T-helper 22 cell (primary cell): Measurements from ENCODE around the gene LIMCH1.
"Not testable (repeated sequence)": the region's sequence is repeated elsewhere in the genome, so short reads cannot be mapped to it uniquely, and the experiment has no call there.

Experiments used
- DNase-seq: peaks from one replicate; pipeline ENCODE4 v3.0.0-alpha.2; 2020; ENCODE audit warnings: low read depth

The LIMCH1 gene

GRCh38 chr4:41611881-41612871 lies 74.2 kb downstream of the LIMCH1 start:
- no peak for DNase-seq

- no peak for DNase-seq
These were observed 75.4 kb downstream of the LIMCH1 start for GRCh38 chr4:41613386-41613785.

- DNase-seq = no peak
These were observed 75.9 kb downstream of the LIMCH1 start for GRCh38 chr4:41613821-41614220.

GRCh38 chr4:41614519-41614918 lies 76.6 kb downstream of the LIMCH1 start:
- DNase-seq = no peak

GRCh38 chr4:41619161-41619560 lies 81.2 kb downstream of the LIMCH1 start:
- no peak for DNase-seq

- DNase-seq = no peak
These were observed 82.8 kb downstream of the LIMCH1 start for GRCh38 chr4:41620594-41621256.

GRCh38 chr4:41622787-41623186 lies 84.8 kb downstream of the LIMCH1 start:
- no peak for DNase-seq

- DNase-seq = no peak
These were observed 86.8 kb downstream of the LIMCH1 start for GRCh38 chr4:41624765-41625164.

GRCh38 chr4:41625531-41625930 lies 87.6 kb downstream of the LIMCH1 start:
- DNase-seq = no peak

- DNase-seq = no peak
These were observed 91.0 kb downstream of the LIMCH1 start for GRCh38 chr4:41628936-41629335.

- no peak for DNase-seq
These were observed 93.6 kb downstream of the LIMCH1 start for GRCh38 chr4:41631523-41631922.

GRCh38 chr4:41632481-41633073 lies 94.6 kb downstream of the LIMCH1 start:
- DNase-seq = no peak

- no peak for DNase-seq
These were observed 95.4 kb downstream of the LIMCH1 start for GRCh38 chr4:41633321-41633720.

- no peak for DNase-seq
These were observed 97.5 kb downstream of the LIMCH1 start for GRCh38 chr4:41635441-41635840.

GRCh38 chr4:41638203-41638602 lies 100.2 kb downstream of the LIMCH1 start:
- DNase-seq = no peak

GRCh38 chr4:41638866-41639265 lies 100.9 kb downstream of the LIMCH1 start:
- no peak for DNase-seq

GRCh38 chr4:41639291-41639690 lies 101.3 kb downstream of the LIMCH1 start:
- DNase-seq = no peak

- DNase-seq = no peak
These were observed 102.9 kb downstream of the LIMCH1 start for GRCh38 chr4:41640906-41641305.

- not testable (repeated sequence) for DNase-seq
These were observed 104.8 kb downstream of the LIMCH1 start for GRCh38 chr4:41642746-41643145.

- no peak for DNase-seq
These were observed 105.4 kb downstream of the LIMCH1 start for GRCh38 chr4:41643331-41643730.

GRCh38 chr4:41644288-41644914 lies 106.4 kb downstream of the LIMCH1 start:
- DNase-seq = no peak

- DNase-seq = no peak
These were observed 106.9 kb downstream of the LIMCH1 start for GRCh38 chr4:41644915-41645295.
